Measurements from ENCODE around the gene ALDH1A3. TPM values are rescaled to one million over a fixed set of nuclear protein-coding genes. Genes with fewer than 3 reads are reported as not detected.
A peak's percentile ranks its signal among the peaks of the same experiment; 100 is the strongest.
"Not testable (repeated sequence)": the region's sequence is repeated elsewhere in the genome, so short reads cannot be mapped to it uniquely, and the experiment has no call there.

Gene ALDH1A3
- total RNA-seq, 4 donors from 2014 or later: 6.7 to 39.4 (median 17.9) TPM

DNA sequence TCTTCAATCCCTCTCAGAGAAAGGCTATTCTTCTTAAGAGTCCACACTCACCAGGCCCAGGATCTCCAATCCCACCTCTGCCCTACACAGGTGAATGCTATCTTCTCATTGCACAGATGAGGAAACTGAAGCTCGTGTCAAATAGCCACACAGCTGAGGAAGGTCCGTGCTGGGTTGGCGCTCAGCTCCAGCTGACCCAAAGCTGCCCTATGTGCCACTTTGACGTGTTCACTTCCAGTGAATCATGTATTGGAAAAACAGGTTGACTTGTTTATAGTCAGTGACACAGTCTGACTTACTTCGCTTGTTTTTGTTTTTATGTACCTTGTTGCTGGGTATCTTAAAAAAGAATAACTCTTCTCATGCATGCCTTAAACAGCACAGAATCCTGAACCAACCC lies 32.4 kb upstream of the ALDH1A3 start:
- Histone ChIP-seq H3K27me3 (no peaks in the 10 kb centered on the region), H3K4me1 (peaks cover 0 to 12% (median 7%) of the 10 kb centered on the region in 4 donors), H3K36me3 (no peaks in the 10 kb centered on the region), H3K9me3 (no peaks in the 10 kb centered on the region), H3K27ac (no peak overlapping the region), H3K4me3 (no peak overlapping the region)
- WGBS, 2 donors (ENCODE audit: low coverage in 1 of 2): 76 to 93% methylated on average over 2 to 5 of the region's 5 CpGs
- in situ Hi-C loops (cut with MboI; ENCODE audit: low pct_ligation_motif_present in 1 of 4, low pct_unique_long_range_greater_than_20kb in 1 of 4, low sequenced_read_pairs in 3 of 4) (no loop called here), intact Hi-C loops (cut with DNase I; ENCODE audit: low total_unique reads) (no loop called here)
- no peak for DNase-seq
- TF ChIP-seq EP300 (IDR thresholded peaks at IDR 0.05; ENCODE audit: low read depth) (no peak), POLR2A (IDR thresholded peaks at IDR 0.05) (no peak), POLR2AphosphoS5 (IDR thresholded peaks at IDR 0.05) (no peak)
- TF ChIP-seq, protein P1, sequence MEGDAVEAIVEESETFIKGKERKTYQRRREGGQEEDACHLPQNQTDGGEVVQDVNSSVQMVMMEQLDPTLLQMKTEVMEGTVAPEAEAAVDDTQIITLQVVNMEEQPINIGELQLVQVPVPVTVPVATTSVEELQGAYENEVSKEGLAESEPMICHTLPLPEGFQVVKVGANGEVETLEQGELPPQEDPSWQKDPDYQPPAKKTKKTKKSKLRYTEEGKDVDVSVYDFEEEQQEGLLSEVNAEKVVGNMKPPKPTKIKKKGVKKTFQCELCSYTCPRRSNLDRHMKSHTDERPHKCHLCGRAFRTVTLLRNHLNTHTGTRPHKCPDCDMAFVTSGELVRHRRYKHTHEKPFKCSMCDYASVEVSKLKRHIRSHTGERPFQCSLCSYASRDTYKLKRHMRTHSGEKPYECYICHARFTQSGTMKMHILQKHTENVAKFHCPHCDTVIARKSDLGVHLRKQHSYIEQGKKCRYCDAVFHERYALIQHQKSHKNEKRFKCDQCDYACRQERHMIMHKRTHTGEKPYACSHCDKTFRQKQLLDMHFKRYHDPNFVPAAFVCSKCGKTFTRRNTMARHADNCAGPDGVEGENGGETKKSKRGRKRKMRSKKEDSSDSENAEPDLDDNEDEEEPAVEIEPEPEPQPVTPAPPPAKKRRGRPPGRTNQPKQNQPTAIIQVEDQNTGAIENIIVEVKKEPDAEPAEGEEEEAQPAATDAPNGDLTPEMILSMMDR (IDR thresholded peaks at IDR 0.05): no peak

DNA sequence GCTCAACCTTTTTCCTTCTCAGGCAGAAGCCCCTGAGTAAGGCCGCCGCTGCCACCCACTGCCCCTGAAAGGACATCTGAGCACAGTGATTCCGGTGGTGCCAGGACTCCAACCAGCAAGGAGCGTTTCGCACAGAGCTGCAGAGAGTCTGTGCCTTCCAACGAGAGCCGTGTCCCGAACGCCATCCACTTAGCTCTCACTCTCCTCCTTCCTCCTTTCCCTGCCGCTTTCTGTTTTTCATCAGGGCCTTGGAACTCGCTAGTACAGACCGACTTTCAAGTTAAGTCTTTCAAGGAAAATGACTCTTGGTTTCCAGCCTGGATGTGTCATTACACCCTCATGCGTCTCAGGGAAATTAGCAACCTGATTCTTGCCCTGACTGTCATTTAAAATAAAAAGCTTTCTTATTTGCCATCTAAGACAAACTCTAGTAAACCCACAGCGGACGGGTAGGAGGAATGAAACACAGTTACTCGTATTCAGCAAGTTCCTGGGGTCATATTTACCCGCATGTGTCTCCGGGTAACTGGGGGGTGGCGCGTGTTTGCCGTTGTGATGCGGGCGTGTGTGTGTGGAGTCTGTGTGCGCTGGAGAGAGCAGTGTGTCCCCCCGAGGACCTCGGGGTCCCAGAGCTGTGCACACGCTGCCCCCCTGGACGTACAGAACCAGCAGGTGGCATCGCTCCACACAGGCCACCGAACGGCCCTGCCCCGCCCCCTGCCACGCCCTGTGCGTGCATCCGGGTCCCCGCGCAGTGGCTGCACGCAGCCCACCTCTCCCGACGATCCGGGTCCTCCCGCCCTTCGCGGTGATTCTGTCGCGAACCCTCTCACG lies 30.4 kb upstream of the ALDH1A3 start:
- TF ChIP-seq POLR2A (IDR thresholded peaks at IDR 0.05) (no peak), POLR2AphosphoS5 (IDR thresholded peaks at IDR 0.05) (peak in 1 of 3 donors; percentile 22), EP300 (IDR thresholded peaks at IDR 0.05; ENCODE audit: low read depth) (no peak)
- TF ChIP-seq, protein P1 (IDR thresholded peaks at IDR 0.05): peak in 4 of 5 experiments; percentile 30 to 44 (median 33)
- in situ Hi-C loops (cut with MboI; ENCODE audit: low pct_ligation_motif_present in 1 of 4, low pct_unique_long_range_greater_than_20kb in 1 of 4, low sequenced_read_pairs in 3 of 4) (no loop called here), intact Hi-C loops (cut with DNase I; ENCODE audit: low total_unique reads) (no loop called here)
- peak; percentile 72 for DNase-seq
- H3K9me3 ChIP-seq: no peaks in the 10 kb centered on the region
- H3K4me1 ChIP-seq: peaks cover 0 to 12% (median 7%) of the 10 kb centered on the region in 4 donors
- no peaks in the 10 kb centered on the region for H3K36me3 ChIP-seq
- no peaks in the 10 kb centered on the region for H3K27me3 ChIP-seq
- 24% methylated on average over 47 of the region's 47 CpGs; no CpG with 5 or more reads in 1 of the 2 donors for WGBS, 2 donors (ENCODE audit: low coverage in 1 of 2)
- H3K27ac ChIP-seq: peak overlapping the region; percentile 36 to 58 (median 46)
- H3K4me3 ChIP-seq: peak overlapping the region; percentile 46 to 53 (median 48)

DNA sequence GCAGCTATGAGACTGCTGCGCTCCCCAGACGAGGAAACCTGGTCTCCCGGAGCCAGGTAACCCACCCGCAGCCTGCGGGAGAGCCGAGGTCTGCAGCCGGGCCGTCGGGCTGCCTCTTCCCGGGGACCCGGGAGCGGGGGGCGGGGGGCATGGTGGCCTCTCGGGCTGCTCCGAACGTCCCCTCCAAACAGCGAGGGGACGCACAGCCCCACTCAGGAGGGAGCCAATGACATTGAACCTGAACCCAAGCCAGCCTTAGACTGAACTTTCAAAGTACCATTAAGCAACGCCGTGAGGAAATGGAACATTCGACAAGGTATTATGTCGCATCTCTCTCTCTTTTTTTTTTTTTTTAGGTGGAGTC lies 29.8 kb upstream of the ALDH1A3 start:
- WGBS, 2 donors (ENCODE audit: low coverage in 1 of 2): 8 to 18% methylated on average over 4 to 19 of the region's 22 CpGs
- Histone ChIP-seq H3K27me3 (no peaks in the 10 kb centered on the region), H3K4me1 (peaks cover 0 to 12% (median 7%) of the 10 kb centered on the region in 4 donors), H3K9me3 (no peaks in the 10 kb centered on the region), H3K4me3 (peak overlapping the region; percentile 46 to 53 (median 48)), H3K27ac (peak overlapping the region; percentile 5 to 58 (median 42)), H3K36me3 (no peaks in the 10 kb centered on the region)
- intact Hi-C loops (cut with DNase I; ENCODE audit: low total_unique reads): no loop called here
- no peak for TF ChIP-seq POLR2A (IDR thresholded peaks at IDR 0.05)
- in situ Hi-C loops (cut with MboI; ENCODE audit: low pct_ligation_motif_present in 1 of 4, low pct_unique_long_range_greater_than_20kb in 1 of 4, low sequenced_read_pairs in 3 of 4): loop anchor here in 2 of 4 donors (25.0 kb wide), 2 partner anchors 188 to 213 kb away; no protein-coding TSS in a partner anchor
- DNase-seq: no peak

DNA sequence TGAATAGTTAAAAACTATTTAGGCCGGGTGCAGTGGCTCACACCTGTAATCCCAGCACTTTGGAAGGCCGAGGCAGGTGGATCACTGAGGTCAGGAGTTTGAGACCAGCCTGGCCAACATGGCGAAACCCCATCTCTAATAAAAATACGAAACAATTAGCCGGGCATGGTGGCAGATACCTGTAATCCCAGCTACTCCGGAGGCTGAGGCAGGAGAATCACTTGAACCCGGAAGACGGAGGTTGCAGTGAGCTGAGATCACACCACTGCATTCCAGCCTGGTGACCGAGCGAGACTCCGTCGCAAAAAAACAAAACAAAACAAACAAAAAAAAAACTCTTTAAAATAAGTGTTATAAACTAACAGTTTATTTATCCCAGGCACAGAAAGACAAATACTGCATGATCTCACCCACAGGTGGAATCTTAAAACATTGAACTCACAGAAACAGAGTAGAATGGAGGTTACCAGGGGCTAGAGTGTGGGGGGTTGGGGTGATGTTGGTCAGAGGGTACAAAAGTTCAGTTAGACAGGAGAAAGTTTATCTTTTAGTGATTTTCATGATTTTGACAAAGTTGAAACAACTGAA lies 28.1 kb upstream of the ALDH1A3 start:
- H3K27me3 ChIP-seq; H3K4me3 ChIP-seq; intact Hi-C loops (cut with DNase I; ENCODE audit: low total_unique reads); H3K27ac ChIP-seq; DNase-seq; H3K36me3 ChIP-seq; H3K9me3 ChIP-seq: not testable (repeated sequence)
- in situ Hi-C loops (cut with MboI; ENCODE audit: low pct_ligation_motif_present in 1 of 4, low pct_unique_long_range_greater_than_20kb in 1 of 4, low sequenced_read_pairs in 3 of 4): loop anchor here in 2 of 4 donors (25.0 kb wide), 2 partner anchors 189 to 214 kb away; no protein-coding TSS in a partner anchor
- WGBS, 2 donors (ENCODE audit: low coverage in 1 of 2): 91 to 95% methylated on average over 4 to 12 of the region's 12 CpGs
- peaks cover 0 to 12% (median 7%) of the 10 kb centered on the region in 4 donors for H3K4me1 ChIP-seq

DNA sequence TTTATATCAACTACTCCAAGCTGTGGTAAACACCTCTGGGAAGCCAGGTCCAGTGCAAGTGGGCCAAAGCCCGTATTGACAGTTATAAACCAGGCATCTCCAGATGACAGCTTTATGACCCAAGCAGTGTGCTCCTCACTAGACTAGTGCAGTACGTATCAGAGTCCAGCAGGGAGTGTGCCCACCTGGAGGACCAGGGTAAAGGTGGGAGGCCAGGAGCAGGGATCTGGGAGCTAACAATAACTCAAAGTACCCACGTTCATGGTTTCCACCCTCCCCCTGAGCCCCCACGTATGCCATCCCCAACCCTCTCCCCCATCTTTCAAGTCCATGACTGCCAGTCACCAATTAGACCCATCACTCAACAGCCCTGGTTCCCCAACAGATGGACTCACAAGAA lies 27.0 kb upstream of the ALDH1A3 start:
- in situ Hi-C loops (cut with MboI; ENCODE audit: low pct_ligation_motif_present in 1 of 4, low pct_unique_long_range_greater_than_20kb in 1 of 4, low sequenced_read_pairs in 3 of 4): loop anchor here in 2 of 4 donors (25.0 kb wide), 2 partner anchors 190 to 215 kb away; no protein-coding TSS in a partner anchor

More for the DNA sequence above, 27.0 kb upstream of the ALDH1A3 start:
- H3K4me3 ChIP-seq: no peak overlapping the region
- H3K4me1 ChIP-seq: peaks cover 0 to 12% (median 8%) of the 10 kb centered on the region in 4 donors
- 75 to 83% methylated on average over 1 to 4 of the region's 4 CpGs for WGBS, 2 donors (ENCODE audit: low coverage in 1 of 2)
- DNase-seq: no peak
- TF ChIP-seq POLR2AphosphoS5 (IDR thresholded peaks at IDR 0.05): no peak
- TF ChIP-seq, protein P1 (IDR thresholded peaks at IDR 0.05): no peak
- no peak for TF ChIP-seq POLR2A (IDR thresholded peaks at IDR 0.05)
- no peak for TF ChIP-seq EP300 (IDR thresholded peaks at IDR 0.05; ENCODE audit: low read depth)
- H3K9me3 ChIP-seq: no peaks in the 10 kb centered on the region
- H3K27ac ChIP-seq: no peak overlapping the region
- H3K36me3 ChIP-seq: no peaks in the 10 kb centered on the region
- no peaks in the 10 kb centered on the region for H3K27me3 ChIP-seq
- intact Hi-C loops (cut with DNase I; ENCODE audit: low total_unique reads): no loop called here
